Measurements from ENCODE around the gene MAGI1. TPM values are rescaled to one million over a fixed set of nuclear protein-coding genes. Genes with fewer than 3 reads are reported as not detected.

Gene MAGI1
- total and polyA plus RNA-seq, 4 donors, result 5.0 to 69.2 (median 28.5) TPM

DNA sequence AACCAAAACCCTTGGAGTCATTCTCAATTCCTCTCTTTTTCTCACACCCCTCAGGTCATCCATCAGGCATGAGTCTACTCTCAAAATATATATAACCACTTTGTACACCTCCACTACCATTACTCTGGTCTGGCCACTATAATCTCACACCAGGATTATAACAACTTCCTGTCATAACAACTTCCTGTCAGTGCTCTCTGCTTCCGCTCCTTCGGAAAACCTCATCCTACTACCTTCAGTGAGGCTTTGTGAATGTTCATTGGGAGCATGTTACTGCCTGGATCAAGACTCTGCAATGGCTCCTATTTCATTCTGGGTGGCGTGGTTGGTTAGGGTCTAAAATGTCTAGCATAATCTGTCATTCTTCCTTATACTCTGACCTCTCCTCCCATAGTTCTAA is 447.4 kb downstream of the MAGI1 start:
- Histone ChIP-seq H3K27me3 (ENCODE audit: control insufficient read depth in 1 of 2, insufficient read depth in 2 of 2, low read length in 1 of 2) (no peaks in the 10 kb centered on the region), H3K36me3 (ENCODE audit: control insufficient read depth in 1 of 2, insufficient read depth in 2 of 2, low read length in 1 of 2) (no peaks in the 10 kb centered on the region), H3K27ac (ENCODE audit: low read depth in 1 of 2, low read length in 2 of 2) (no peak overlapping the region), H3K9me3 (ENCODE audit: control insufficient read depth, low read length) (no peaks in the 10 kb centered on the region), H3K4me3 (ENCODE audit: low read length in 2 of 2) (no peak overlapping the region), H3K4me1 (ENCODE audit: control insufficient read depth in 1 of 2, insufficient read depth in 2 of 2, low read length in 2 of 2) (peaks cover 0 to 1% of the 10 kb centered on the region in 2 donors)
- intact Hi-C loops (cut with DNase I), result no loop called here
- ATAC-seq (ENCODE audit: low FRiP score) (no peak), DNase-seq (no peak)
- 98 to 99% methylated on average over 3 of the region's 3 CpGs for WGBS, 2 donors

- ATAC-seq (ENCODE audit: low FRiP score) (no peak), DNase-seq (no peak)
- no peaks in the 10 kb centered on the region for H3K27me3 ChIP-seq (ENCODE audit: control insufficient read depth in 1 of 2, insufficient read depth in 2 of 2, low read length in 1 of 2)
- intact Hi-C loops (cut with DNase I), result no loop called here
- peaks cover 0 to 1% of the 10 kb centered on the region in 2 donors for H3K4me1 ChIP-seq (ENCODE audit: control insufficient read depth in 1 of 2, insufficient read depth in 2 of 2, low read length in 2 of 2)
- WGBS, 2 donors, result 97 to 100% methylated on average over 3 of the region's 3 CpGs
- H3K27ac ChIP-seq (ENCODE audit: low read depth in 1 of 2, low read length in 2 of 2), result no peak overlapping the region
- H3K4me3 ChIP-seq (ENCODE audit: low read length in 2 of 2), result no peak overlapping the region
- no peaks in the 10 kb centered on the region for H3K9me3 ChIP-seq (ENCODE audit: control insufficient read depth, low read length)
- no peaks in the 10 kb centered on the region for H3K36me3 ChIP-seq (ENCODE audit: control insufficient read depth in 1 of 2, insufficient read depth in 2 of 2, low read length in 1 of 2)
These were observed 449.8 kb downstream of the MAGI1 start for GRCh38 chr3:65588884-65589283.

DNA sequence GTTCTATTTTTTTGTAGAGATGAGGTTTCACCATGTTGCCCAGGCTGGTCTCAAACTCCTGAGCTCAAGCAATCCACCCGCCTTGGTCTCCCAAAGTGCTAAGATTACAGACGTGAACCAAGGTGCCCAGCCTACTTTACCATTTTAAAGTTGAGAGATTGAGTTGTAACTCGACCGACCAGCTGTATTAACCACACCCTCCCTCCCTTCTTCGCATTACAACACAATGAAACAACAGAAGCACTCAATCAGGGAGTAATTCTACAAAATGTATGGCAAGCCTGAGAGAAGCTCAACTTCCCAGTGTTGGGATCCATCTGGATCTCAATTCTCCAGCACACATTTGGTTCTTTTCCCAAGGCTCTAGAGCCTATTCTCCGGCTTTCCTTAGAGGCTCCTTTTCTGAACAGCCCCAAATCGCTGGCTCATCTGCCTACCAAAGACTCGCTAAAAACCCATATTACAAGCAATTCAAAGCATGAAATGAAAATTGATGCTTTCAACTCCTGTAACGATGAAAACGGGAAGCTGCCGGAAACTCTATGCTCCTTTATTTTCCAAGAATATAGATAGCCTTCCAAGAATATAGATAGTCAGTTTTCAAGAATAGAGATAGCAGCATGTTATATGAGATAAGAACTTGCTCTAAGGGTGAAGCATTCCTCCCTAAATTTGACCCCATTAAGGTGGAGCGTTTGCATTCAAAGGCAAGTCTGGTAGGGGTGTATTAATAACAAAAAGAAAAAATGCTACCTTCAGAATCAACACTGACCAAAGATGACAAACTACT is 450.9 kb downstream of the MAGI1 start:
- H3K9me3 ChIP-seq (ENCODE audit: control insufficient read depth, low read length), result no peaks in the 10 kb centered on the region
- intact Hi-C loops (cut with DNase I), result no loop called here
- H3K4me1 ChIP-seq (ENCODE audit: control insufficient read depth in 1 of 2, insufficient read depth in 2 of 2, low read length in 2 of 2), result peaks cover 3 to 4% of the 10 kb centered on the region in 2 donors
- ATAC-seq (ENCODE audit: low FRiP score), result no peak
- no peak overlapping the region for H3K27ac ChIP-seq (ENCODE audit: low read depth in 1 of 2, low read length in 2 of 2)
- no peak overlapping the region for H3K4me3 ChIP-seq (ENCODE audit: low read length in 2 of 2)
- H3K27me3 ChIP-seq (ENCODE audit: control insufficient read depth in 1 of 2, insufficient read depth in 2 of 2, low read length in 1 of 2), result no peaks in the 10 kb centered on the region
- WGBS, 2 donors, result 94 to 95% methylated on average over 12 of the region's 12 CpGs
- no peaks in the 10 kb centered on the region for H3K36me3 ChIP-seq (ENCODE audit: control insufficient read depth in 1 of 2, insufficient read depth in 2 of 2, low read length in 1 of 2)
- DNase-seq, result no peak

GRCh38 chr3:65584913-65585312 is 453.8 kb downstream of the MAGI1 start:
- DNase-seq (no peak), ATAC-seq (ENCODE audit: low FRiP score) (no peak)
- Histone ChIP-seq H3K9me3 (ENCODE audit: control insufficient read depth, low read length) (no peaks in the 10 kb centered on the region), H3K4me1 (ENCODE audit: control insufficient read depth in 1 of 2, insufficient read depth in 2 of 2, low read length in 2 of 2) (peaks cover 2 to 4% of the 10 kb centered on the region in 2 donors), H3K27me3 (ENCODE audit: control insufficient read depth in 1 of 2, insufficient read depth in 2 of 2, low read length in 1 of 2) (no peaks in the 10 kb centered on the region), H3K27ac (ENCODE audit: low read depth in 1 of 2, low read length in 2 of 2) (no peak overlapping the region), H3K36me3 (ENCODE audit: control insufficient read depth in 1 of 2, insufficient read depth in 2 of 2, low read length in 1 of 2) (no peaks in the 10 kb centered on the region), H3K4me3 (ENCODE audit: low read length in 2 of 2) (no peak overlapping the region)
- WGBS, 2 donors, result 96 to 97% methylated on average over 2 of the region's 2 CpGs
- intact Hi-C loops (cut with DNase I), result no loop called here

- no peak for DNase-seq
- Histone ChIP-seq H3K27ac (ENCODE audit: low read depth in 1 of 2, low read length in 2 of 2) (no peak overlapping the region), H3K4me1 (ENCODE audit: control insufficient read depth in 1 of 2, insufficient read depth in 2 of 2, low read length in 2 of 2) (peaks cover 2 to 4% of the 10 kb centered on the region in 2 donors), H3K4me3 (ENCODE audit: low read length in 2 of 2) (no peak overlapping the region), H3K27me3 (ENCODE audit: control insufficient read depth in 1 of 2, insufficient read depth in 2 of 2, low read length in 1 of 2) (no peaks in the 10 kb centered on the region), H3K36me3 (ENCODE audit: control insufficient read depth in 1 of 2, insufficient read depth in 2 of 2, low read length in 1 of 2) (no peaks in the 10 kb centered on the region), H3K9me3 (ENCODE audit: control insufficient read depth, low read length) (no peaks in the 10 kb centered on the region)
- intact Hi-C loops (cut with DNase I), result no loop called here
- ATAC-seq (ENCODE audit: low FRiP score), result no peak
These were observed 454.7 kb downstream of the MAGI1 start for GRCh38 chr3:65584002-65584401.

DNA sequence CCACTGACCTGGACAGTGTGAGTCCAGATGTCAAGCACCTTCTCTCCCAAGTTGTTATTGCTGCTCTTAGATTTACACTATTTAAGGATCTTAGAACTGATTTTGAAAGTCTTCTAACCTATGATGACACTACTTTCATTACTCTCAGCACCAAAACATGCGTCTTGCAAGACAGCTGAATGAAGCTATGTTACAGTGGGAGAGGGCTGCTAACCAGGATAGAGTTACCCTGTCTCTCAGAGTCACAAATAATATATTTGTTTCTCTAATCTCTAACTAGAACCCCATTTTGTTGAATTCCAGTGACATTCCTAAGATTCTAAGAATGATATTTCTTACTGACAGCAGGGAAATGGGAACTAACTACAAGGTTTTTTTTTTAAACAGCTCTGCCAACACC is 455.5 kb downstream of the MAGI1 start:
- DNase-seq (no peak), ATAC-seq (ENCODE audit: low FRiP score) (no peak)
- no peaks in the 10 kb centered on the region for H3K27me3 ChIP-seq (ENCODE audit: control insufficient read depth in 1 of 2, insufficient read depth in 2 of 2, low read length in 1 of 2)
- no peaks in the 10 kb centered on the region for H3K9me3 ChIP-seq (ENCODE audit: control insufficient read depth, low read length)
- no peak overlapping the region for H3K4me3 ChIP-seq (ENCODE audit: low read length in 2 of 2)
- 88 to 96% methylated on average over 1 of the region's 1 CpG for WGBS, 2 donors
- intact Hi-C loops (cut with DNase I), result no loop called here
- peaks cover 2 to 4% of the 10 kb centered on the region in 2 donors for H3K4me1 ChIP-seq (ENCODE audit: control insufficient read depth in 1 of 2, insufficient read depth in 2 of 2, low read length in 2 of 2)
- no peaks in the 10 kb centered on the region for H3K36me3 ChIP-seq (ENCODE audit: control insufficient read depth in 1 of 2, insufficient read depth in 2 of 2, low read length in 1 of 2)
- no peak overlapping the region for H3K27ac ChIP-seq (ENCODE audit: low read depth in 1 of 2, low read length in 2 of 2)

- H3K4me1 ChIP-seq (ENCODE audit: control insufficient read depth in 1 of 2, insufficient read depth in 2 of 2, low read length in 2 of 2), result peaks cover 2 to 4% of the 10 kb centered on the region in 2 donors
- DNase-seq (no peak), ATAC-seq (ENCODE audit: low FRiP score) (no peak)
- H3K27ac ChIP-seq (ENCODE audit: low read depth in 1 of 2, low read length in 2 of 2), result no peak overlapping the region
- intact Hi-C loops (cut with DNase I), result no loop called here
- WGBS, 2 donors, result 93 to 95% methylated on average over 7 of the region's 7 CpGs
- H3K27me3 ChIP-seq (ENCODE audit: control insufficient read depth in 1 of 2, insufficient read depth in 2 of 2, low read length in 1 of 2), result no peaks in the 10 kb centered on the region
- no peaks in the 10 kb centered on the region for H3K36me3 ChIP-seq (ENCODE audit: control insufficient read depth in 1 of 2, insufficient read depth in 2 of 2, low read length in 1 of 2)
- no peaks in the 10 kb centered on the region for H3K9me3 ChIP-seq (ENCODE audit: control insufficient read depth, low read length)
- no peak overlapping the region for H3K4me3 ChIP-seq (ENCODE audit: low read length in 2 of 2)
These were observed 456.6 kb downstream of the MAGI1 start for GRCh38 chr3:65582012-65582717.

DNA sequence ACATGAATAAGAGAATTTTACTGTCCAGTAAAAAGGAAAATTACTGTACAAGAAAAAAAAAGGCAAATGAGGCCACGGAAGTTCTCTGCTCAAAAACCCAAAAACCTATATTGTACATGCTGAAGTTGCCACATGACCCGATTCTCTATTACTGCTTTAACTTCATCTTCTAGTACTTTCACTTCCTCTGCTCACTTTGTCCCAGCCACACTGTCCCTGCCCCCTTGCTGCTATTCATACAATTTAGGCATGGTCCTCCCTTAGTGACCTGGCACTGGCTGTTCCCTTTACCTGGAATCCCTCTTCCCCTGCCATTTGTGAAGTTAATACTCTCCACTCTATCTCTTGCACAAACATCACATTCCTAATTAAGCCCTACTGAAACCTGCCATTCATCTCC is 457.4 kb downstream of the MAGI1 start:
- Histone ChIP-seq H3K27me3 (ENCODE audit: control insufficient read depth in 1 of 2, insufficient read depth in 2 of 2, low read length in 1 of 2) (no peaks in the 10 kb centered on the region), H3K4me3 (ENCODE audit: low read length in 2 of 2) (no peak overlapping the region), H3K9me3 (ENCODE audit: control insufficient read depth, low read length) (no peaks in the 10 kb centered on the region), H3K27ac (ENCODE audit: low read depth in 1 of 2, low read length in 2 of 2) (no peak overlapping the region), H3K36me3 (ENCODE audit: control insufficient read depth in 1 of 2, insufficient read depth in 2 of 2, low read length in 1 of 2) (no peaks in the 10 kb centered on the region), H3K4me1 (ENCODE audit: control insufficient read depth in 1 of 2, insufficient read depth in 2 of 2, low read length in 2 of 2) (peaks cover 2 to 4% of the 10 kb centered on the region in 2 donors)
- 95% methylated on average over 2 of the region's 2 CpGs for WGBS, 2 donors
- ATAC-seq (ENCODE audit: low FRiP score) (no peak), DNase-seq (no peak)
- intact Hi-C loops (cut with DNase I), result no loop called here

GRCh38 chr3:65578861-65579260 is 459.9 kb downstream of the MAGI1 start:
- WGBS, 2 donors, result 95 to 99% methylated on average over 5 of the region's 5 CpGs

More at GRCh38 chr3:65578861-65579260, 459.9 kb downstream of the MAGI1 start:
- ATAC-seq (ENCODE audit: low FRiP score), result no peak
- H3K4me1 ChIP-seq (ENCODE audit: control insufficient read depth in 1 of 2, insufficient read depth in 2 of 2, low read length in 2 of 2), result peaks cover 2 to 4% of the 10 kb centered on the region in 2 donors
- H3K9me3 ChIP-seq (ENCODE audit: control insufficient read depth, low read length), result no peaks in the 10 kb centered on the region
- intact Hi-C loops (cut with DNase I), result no loop called here
- H3K36me3 ChIP-seq (ENCODE audit: control insufficient read depth in 1 of 2, insufficient read depth in 2 of 2, low read length in 1 of 2), result no peaks in the 10 kb centered on the region
- H3K27ac ChIP-seq (ENCODE audit: low read depth in 1 of 2, low read length in 2 of 2), result no peak overlapping the region
- no peak overlapping the region for H3K4me3 ChIP-seq (ENCODE audit: low read length in 2 of 2)
- no peak for DNase-seq
- no peaks in the 10 kb centered on the region for H3K27me3 ChIP-seq (ENCODE audit: control insufficient read depth in 1 of 2, insufficient read depth in 2 of 2, low read length in 1 of 2)
